Placental pericyte (primary cell): Measurements from ENCODE around the gene KRT37. TPM values are rescaled to one million over a fixed set of nuclear protein-coding genes. Genes with fewer than 3 reads are reported as not detected.
A peak's percentile ranks its signal among the peaks of the same experiment; 100 is the strongest.

Source experiments
- small RNA-seq: library from RNA; depleted of rRNA; stranded (forward); fragments of <200 nt; gene quantifications from one replicate; pipeline ENCODE3, GENCODE V24; 2012; ENCODE audit warnings: low replicate concordance
- total RNA-seq: library from RNA; depleted of rRNA; stranded (reverse); fragments of >200 nt; gene quantifications from 2 replicates; pipeline ENCODE4 v1.2.3, GENCODE V29; 2012

The KRT37 gene
- not detected in 2 replicates for total RNA-seq

DNA sequence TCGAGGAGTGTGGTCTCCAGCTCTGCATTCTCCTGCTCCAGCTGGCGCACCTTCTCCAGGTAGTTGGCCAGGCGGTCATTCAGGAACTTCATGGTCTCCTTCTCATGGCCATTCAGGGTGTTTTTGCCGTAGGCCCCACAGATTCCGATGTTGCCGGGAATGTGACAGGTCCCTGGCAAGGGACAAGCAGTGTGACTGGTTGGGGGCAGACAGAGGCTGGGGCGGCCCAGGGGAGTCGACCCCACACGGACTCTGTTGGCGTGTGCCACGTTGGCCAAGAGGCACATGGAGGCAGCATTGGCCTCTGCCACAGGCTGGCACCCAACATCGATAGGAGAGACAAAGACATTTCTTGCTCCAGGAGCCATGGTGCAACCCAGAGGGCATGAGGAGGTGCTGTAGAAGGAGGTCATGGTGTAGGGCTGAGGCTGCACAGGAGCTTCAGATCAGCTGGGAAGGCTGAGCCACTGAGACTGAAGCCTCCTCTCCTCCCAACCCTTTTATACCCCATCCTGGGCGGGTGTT lies at the start of gene KRT37:
TSS of gene KRT37 (minus strand) at position 475 of the 525 bp plus-strand sequence. CDS start at position 413, 62 bp downstream.

DNA sequence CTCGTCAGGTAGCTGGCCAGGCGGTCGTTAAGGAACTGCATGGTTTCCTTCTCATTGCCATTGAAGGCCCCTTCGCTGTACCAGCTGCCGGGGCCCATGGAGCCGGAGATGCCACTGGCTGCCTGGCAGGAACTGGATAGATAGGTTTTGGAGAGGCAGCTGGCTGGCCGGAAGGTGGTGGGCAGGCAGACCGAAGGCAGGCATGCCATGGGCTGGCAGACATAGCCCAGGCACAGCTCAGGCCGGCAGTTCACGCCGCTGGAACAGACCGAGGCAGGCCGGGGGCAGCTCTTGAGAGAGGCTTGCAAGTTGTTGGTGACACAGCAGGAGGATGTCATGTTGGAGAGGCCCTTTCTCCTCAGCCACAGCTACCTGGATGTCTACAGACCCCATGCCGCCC lies 42.6 kb upstream of the KRT37 start, which contains the start of gene KRT32:
TSS of gene KRT32 (minus strand) at position 399 of the 400 bp plus-strand sequence. CDS start at position 338, 61 bp downstream.

DNA sequence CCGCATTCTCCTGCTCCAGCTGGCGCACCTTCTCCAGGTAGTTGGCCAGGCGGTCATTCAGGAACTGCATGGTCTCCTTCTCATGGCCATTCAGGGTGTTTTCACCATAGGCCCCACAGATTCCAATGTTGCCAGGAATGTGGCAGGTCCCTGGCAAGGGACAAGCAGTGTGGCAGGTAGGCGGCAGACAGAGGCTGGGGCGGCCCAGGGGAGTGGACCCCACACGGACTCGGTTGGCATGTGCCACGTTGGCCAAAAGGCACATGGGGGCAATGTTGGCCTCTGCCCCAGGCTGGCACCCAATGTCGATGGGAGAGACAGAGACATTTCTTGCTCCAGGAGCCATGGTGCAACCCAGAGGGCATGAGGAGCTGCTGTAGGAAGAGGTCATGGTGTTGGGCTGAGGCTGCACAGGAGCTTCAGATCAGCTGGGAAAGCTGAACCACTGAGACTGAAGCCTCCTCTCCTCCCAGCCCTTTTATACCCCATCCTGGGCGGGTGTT lies 16.2 kb upstream of the KRT37 start, which contains the start of gene KRT38:
TSS of gene KRT38 (minus strand) at position 453 of the 503 bp plus-strand sequence. CDS start at position 391, 62 bp downstream.

DNA sequence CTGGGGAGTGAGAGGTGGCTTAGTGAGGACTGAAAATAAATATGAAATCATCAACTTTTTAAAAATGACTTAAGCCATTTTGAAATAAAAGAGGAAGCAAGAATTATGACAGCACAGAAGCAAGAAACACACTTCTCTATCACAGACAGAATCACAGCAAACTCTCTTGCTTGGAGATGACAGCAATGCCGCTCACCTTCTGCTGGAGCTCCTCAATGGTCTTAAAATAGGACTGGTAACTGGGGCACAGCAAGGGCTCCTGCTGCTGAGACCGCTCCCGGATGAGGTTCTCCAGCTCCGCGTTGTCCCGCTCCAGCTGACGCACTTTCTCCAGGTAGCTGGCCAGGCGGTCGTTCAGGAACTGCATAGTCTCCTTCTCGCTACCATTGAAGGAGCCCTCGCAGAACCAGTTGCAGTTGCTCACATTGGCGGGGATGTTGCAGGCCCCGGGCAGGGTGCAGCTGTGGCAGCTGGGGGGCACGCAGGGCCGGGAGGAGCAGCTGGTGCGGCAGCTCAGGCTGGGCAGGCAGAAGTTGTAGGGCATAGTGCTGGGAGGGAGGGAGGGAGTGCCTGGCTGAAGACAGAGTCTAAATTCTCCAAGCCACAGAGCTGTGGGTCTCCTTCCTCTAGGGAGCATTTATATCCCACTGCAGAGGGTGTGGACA lies 27.3 kb downstream of the KRT37 start, which contains the start of gene KRT31:
TSS of gene KRT31 (minus strand) at position 613 of the 665 bp plus-strand sequence. CDS start at position 544, 69 bp downstream.

DNA sequence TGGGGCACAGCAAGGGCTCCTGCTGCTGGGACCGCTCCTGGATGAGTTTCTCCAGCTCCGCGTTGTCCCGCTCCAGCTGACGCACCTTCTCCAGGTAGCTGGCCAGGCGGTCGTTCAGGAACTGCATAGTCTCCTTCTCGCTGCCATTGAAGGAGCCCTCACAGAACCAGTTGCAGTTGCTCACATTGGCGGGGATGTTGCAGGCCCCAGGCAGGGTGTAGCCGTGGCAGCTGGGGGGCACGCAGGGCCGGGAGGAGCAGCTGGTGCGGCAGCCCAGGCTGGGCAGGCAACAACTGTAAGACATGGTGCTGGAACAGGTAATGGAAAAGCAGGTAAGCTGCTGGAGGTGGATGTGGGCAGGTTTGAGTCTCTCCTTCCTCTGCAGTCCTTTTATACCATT lies 42.4 kb downstream of the KRT37 start, which contains the start of gene KRT34:
TSS of gene KRT34 (minus strand) at position 364 of the 400 bp plus-strand sequence. CDS start at position 304, 60 bp downstream.

Small RNA genes lying within 50 kb of the gene (small RNA-seq; reads per million reads assigned to genes)
- 6.6 reads per million, percentile 91 among the genes with 10 or more reads in this experiment for gene RNU2-32P

Other genes with a start within 250 kb of the KRT37 start
- not detected in 2 replicates for gene KRTAP4-2, start 246.4 kb downstream of the KRT37 start, total RNA-seq
- gene KRTAP4-1, start 239.7 kb downstream of the KRT37 start, total RNA-seq, result not detected in 2 replicates
- not detected in 2 replicates for gene KRTAP9-1, start 234.7 kb downstream of the KRT37 start, total RNA-seq
- not detected in 2 replicates for gene KRTAP9-2, start 197.9 kb downstream of the KRT37 start, total RNA-seq
- not detected in 2 replicates for gene KRTAP9-3, start 192.1 kb downstream of the KRT37 start, total RNA-seq
- gene KRTAP9-8, start 186.6 kb downstream of the KRT37 start, total RNA-seq, result not detected in 2 replicates
- gene KRTAP9-4, start 174.9 kb downstream of the KRT37 start, total RNA-seq, result not detected in 2 replicates
- not detected in 2 replicates for gene KRTAP9-9, start 169.2 kb downstream of the KRT37 start, total RNA-seq
- not detected in 2 replicates for gene KRTAP9-6, start 159.2 kb downstream of the KRT37 start, total RNA-seq
- not detected in 2 replicates for gene KRTAP9-7, start 148.9 kb downstream of the KRT37 start, total RNA-seq
- not detected in 2 replicates for gene KRTAP29-1, start 121.7 kb downstream of the KRT37 start, total RNA-seq
- gene KRTAP16-1, start 115.3 kb downstream of the KRT37 start, total RNA-seq, result not detected in 2 replicates
- gene KRTAP17-1, start 108.9 kb downstream of the KRT37 start, total RNA-seq, result not detected in 2 replicates
- gene KRT33A, start 73.8 kb downstream of the KRT37 start, total RNA-seq, result not detected in 2 replicates
- gene KRT33B, start 54.8 kb downstream of the KRT37 start, total RNA-seq, result not detected in 2 replicates
- gene KRT34, start 42.3 kb downstream of the KRT37 start, total RNA-seq, result 2.2 and 4.7 TPM in 2 replicates
- gene KRT31, start 27.0 kb downstream of the KRT37 start, total RNA-seq, result not detected in 2 replicates
- gene KRT38, start 16.4 kb upstream of the KRT37 start, total RNA-seq, result under 0.01 TPM in 1 of 2 replicates, not detected in the other
- gene KRT32, start 42.8 kb upstream of the KRT37 start, total RNA-seq, result not detected in 2 replicates
- gene KRT35, start 56.6 kb upstream of the KRT37 start, total RNA-seq, result not detected in 2 replicates
- 0.22 TPM in 1 of 2 replicates, not detected in the other for gene KRT36, start 65.3 kb upstream of the KRT37 start, total RNA-seq
- gene KRT13, start 81.0 kb upstream of the KRT37 start, total RNA-seq, result not detected in 2 replicates
- gene KRT15, start 94.3 kb upstream of the KRT37 start, total RNA-seq, result 3.3 TPM in 1 of 2 replicates, not detected in the other
- 154 and 259 TPM in 2 replicates for gene KRT19, start 103.7 kb upstream of the KRT37 start, total RNA-seq
- not detected in 2 replicates for gene KRT9, start 147.5 kb upstream of the KRT37 start, total RNA-seq
- gene KRT14, start 162.3 kb upstream of the KRT37 start, total RNA-seq, result 1.0 TPM in 1 of 2 replicates, not detected in the other
- gene KRT16, start 188.2 kb upstream of the KRT37 start, total RNA-seq, result not detected in 2 replicates
- 0.66 and 5.2 TPM in 2 replicates for gene KRT17, start 200.0 kb upstream of the KRT37 start, total RNA-seq